SW480 (cell line): ENCODE results near the gene BRIX1.

Experiments
- DNase-seq: peaks from one replicate; pipeline ENCODE4 v3.0.0-alpha.2; 2016; ENCODE audit warnings: low spot score

The BRIX1 gene, protein sequence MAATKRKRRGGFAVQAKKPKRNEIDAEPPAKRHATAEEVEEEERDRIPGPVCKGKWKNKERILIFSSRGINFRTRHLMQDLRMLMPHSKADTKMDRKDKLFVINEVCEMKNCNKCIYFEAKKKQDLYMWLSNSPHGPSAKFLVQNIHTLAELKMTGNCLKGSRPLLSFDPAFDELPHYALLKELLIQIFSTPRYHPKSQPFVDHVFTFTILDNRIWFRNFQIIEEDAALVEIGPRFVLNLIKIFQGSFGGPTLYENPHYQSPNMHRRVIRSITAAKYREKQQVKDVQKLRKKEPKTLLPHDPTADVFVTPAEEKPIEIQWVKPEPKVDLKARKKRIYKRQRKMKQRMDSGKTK

DNA sequence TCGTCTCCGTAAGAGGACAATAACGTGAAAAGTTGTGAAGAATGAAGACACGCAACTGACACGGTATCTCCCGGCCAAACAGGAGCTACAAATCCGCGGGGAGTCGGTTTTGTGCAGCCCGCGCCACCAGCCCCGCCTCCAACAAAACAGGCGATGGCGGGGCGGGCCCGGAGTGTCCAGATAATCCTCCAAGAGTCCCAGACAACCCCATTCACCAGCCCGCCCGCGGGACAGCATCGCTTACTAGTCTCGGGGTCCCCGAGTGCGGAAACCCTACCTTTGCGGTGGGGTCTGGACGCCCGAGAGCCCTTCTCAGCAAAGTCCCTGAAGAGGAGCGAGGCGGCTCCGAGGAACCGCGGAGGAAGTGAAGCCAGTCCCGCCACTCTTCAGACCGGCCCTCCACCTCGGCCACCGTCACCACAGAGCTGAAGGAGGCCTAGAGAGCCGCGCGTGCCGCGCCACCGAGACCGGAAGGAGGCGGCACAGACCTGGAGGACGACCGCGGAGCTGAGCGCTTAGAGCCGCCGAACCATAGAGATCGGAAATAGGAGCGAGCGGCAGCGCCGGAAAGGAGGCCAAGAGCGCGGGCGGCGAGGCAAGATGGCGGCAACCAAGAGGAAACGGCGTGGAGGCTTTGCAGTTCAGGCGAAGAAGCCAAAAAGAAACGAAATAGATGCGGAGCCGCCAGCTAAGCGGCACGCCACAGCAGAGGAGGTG, at the start of gene BRIX1, which contains the start of gene RAD1:
BRIX1 (plus strand) TSS at position 573 of the 717 bp plus-strand sequence; CDS start at position 601, 28 bp downstream.
RAD1 (minus strand) TSS at position 366 of the 717 bp plus-strand sequence. CDS start 612 bp downstream, outside the sequence.
- DNase-seq = peak; percentile 97

DNA sequence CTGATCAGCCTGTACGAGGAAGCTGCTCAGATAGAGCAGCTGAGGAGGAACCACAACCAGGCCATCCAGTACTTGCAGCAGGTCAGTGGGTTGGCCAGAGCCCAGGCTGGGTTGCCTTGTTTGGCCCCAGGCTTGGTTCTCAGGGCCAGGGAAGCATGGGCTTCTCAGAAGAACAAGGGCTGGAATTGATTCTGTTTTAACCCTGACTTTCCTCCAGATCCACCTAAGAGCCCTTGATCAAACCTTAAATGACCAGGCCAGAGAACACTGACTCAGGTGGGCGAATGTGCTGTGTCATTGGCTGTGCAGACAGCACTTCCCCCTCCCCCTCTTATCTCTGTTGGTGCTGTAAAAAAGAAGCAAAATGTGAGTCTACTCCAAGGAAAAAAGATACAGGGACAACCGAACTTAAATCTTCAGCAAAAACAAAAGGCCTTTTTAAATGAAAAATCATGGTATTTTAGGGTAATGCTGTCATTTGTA, 48.5 kb upstream of the BRIX1 start:
- no peak for DNase-seq

DNA sequence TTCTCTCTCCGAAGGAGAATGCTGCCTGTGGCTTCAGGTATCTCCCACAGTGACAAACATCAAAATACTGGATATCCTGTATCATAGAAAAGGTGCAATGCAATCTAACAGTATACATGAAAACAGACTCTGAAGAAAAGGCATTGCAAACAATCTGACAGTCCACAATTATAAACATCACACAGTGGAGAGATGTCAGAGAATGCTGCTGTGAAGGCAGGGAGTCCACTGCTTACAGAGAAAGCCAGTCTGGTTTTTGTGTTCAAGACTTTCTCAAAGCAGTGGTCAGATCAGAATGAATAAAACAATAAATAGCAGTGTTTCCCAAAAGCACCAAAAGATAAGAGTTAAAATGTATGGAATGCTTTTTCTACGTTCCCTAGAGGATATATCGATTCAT, 47.9 kb upstream of the BRIX1 start:
- no peak for DNase-seq

DNA sequence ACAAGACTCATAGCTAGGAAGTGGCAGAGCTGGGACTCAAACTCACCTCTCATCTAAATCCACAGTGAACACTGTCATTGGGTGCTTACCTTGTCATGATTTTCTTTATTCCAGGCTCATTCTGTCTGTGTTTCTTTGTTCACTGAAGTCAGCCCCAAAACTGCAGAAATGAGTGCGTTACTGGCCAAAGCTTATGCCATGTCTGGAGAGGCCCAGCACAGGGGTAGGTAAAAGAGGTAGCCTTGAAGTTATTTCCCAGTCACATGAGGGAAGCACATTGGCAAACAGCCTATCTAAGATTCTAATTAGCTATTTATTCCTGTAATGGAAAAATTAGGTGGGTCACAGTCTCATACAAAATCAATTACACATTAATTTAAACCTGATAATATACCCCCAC, 46.7 kb upstream of the BRIX1 start:
- DNase-seq = no peak

DNA sequence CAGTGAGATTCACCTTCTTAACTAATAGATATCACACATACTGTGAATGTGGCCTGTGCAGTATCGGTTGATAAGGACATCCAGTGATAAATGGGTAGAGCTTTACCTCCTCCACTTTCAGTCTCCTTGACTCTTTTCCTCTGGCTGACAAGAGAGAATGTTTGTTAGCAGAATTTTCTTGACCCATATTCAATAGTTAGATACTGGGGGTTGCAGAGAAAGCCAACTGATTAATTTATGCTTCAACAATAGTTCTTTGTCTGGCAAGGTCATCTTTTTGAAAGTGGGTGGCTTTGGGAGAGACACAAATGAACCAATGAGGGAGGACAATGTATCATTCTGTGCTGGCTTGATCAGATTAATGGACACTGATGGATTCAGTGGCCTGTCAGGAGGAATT, 46.3 kb upstream of the BRIX1 start:
- no peak for DNase-seq

DNA sequence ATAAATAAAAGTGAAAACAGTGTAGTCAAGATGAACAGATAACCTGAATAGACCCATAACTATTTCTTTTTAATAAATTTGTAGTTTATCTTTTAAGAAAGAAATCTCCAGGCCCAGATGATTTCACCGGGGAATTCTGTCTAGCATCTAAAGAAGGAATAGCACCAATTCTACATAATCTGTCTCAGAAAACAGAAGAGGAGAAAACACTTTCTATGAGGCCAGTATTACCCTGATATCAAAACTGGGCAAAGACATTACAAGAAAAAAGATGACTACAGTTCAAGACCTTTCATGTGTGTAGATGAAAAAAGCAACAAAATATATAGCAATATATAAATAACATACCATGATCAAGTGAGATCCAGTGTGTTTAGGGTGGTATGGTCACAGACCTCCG, 45.1 kb upstream of the BRIX1 start:
- no peak for DNase-seq

DNA sequence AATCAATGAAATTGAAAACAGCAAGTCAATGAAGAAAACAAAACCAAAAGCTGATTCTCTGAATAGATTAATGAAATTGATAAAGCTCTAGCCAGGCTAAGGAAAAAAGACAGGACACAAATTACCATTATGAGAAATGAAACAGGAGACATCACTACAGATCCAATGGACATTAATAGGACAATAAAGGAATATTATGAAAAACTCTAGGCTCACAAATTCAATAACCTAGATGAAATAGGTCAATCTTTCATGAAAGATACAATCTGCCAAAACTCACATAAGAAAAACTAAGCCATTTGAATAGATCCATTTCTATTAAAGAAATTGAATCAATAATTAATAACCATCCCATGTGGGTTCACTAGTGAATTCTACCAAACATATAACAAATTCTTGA, 39.2 kb upstream of the BRIX1 start:
- no peak for DNase-seq

DNA sequence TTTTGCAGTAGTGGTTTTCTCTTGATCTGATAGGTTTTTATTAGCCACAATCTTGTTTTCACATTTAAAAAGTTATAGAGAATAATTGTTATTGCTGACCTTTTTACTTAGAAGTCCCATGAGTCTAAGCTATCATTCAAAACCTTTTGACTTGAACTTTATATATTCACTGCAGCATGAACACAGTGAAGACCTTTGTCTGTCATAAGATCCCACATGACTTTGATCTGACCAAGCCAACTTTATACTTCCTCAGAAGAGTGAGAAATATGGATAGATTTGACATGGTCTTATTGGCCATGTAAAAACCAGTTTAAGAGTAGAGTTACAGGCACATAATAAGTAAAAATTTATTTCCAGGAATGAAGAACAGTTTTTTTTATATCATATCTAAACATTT, 34.3 kb upstream of the BRIX1 start:
- no peak for DNase-seq

DNA sequence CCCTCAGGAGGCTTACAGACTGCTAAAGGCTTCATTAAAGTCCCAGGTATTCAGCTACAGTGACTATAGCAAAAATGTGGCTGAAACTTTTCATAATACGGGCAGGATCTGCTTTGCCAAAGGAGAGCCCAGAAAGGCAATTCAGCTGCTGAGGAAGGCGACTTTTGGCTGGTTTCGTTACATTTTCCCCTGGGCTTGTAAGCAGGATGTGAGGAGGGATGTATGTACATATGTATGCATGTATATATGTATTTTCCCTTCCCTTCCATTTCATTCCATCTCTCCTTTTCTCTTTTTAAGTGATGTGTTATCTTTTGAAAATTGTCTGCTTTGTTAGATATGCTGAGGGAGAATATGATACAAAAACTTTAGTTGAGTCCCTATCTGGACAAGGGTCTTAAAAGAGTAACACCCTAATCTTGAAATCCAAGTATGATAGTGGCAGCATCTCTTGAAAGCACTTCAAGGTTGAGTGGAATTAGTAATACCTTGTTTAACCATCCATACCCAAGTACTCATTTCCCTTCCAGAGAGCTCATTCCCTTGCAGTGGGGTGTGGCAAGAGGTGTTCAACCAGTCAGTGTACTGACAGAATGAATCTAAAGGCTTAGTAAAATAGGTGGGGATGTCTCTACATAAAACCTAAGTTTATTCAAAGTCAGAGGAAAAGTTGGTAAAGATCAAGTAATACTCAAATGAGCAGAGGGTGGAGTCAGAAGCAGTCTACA, 29.0 kb upstream of the BRIX1 start:
- DNase-seq = no peak

DNA sequence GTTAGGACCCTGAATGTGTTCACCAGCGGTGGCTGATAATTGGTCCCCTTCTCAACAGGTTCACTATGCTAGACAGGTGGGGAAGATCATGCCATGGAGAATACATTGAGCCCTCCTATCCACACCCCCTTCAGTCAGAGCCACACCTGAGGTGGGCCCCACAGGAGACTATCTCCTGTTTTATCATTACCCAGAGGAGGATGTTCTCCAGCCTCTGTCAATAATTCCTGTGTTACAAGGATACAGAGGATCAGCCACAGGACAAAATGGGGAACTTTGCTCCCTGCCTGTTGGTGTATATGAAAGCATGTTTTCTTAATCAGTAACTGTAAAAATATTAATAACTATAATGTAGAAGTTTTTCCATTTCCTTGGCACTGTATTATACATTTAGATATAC, 26.1 kb upstream of the BRIX1 start:
- DNase-seq = no peak

DNA sequence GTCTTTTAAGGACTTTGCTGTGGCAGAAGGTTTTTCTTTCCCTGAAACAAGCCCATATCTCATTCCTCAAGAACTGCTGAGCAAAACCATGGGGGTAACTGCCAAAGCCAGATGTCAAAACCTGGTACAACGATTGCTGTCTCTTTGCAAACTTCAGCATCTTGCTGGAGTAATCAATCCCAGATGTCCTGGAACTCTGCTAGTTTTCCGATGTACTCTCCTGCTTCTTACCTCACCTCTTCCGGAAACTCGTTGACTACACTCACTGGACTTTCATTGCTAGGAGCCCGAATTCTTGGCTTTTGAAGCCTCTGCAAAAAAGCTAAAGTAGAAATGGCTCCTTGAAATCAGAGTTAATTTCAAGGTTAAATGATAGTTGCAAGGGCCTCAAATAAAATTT, 23.5 kb upstream of the BRIX1 start:
- no peak for DNase-seq

DNA sequence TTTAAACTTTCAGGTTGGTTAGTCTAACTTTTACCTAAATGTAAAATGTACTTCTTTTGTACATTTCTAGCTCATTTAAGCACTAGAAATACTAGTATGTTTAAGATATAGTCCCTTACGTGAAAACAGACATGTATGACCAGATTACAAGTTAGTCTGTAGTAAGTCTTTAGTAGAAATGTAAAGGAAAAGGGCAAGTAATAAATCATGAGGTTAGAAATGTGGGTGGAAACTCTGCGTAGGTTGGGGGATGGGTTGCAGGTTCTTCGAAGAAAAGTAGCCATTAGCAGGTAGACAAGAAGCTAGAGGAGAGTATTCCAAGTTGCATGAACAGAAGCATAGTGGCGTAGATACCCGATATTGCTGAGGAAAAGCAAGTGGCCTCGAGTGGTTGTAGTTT, 23.1 kb upstream of the BRIX1 start:
- DNase-seq = no peak

DNA sequence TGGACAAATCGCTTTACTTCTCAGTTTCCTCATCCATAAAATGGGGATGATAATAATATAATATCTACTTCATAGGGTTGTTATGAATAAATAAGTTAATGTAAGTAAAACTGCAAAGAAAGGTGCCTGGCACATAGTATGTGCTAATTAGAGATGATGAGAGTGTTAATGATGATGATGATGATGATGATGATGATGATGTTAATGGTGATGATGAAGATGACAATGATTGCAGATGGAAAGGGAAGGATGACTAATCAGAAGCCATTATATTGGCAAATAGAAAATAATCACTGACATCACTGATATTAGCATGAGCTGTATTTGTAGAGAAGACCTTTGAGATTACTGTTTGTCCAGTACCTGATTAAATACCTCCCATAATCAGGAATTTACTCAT, 20.8 kb upstream of the BRIX1 start:
- no peak for DNase-seq

DNA sequence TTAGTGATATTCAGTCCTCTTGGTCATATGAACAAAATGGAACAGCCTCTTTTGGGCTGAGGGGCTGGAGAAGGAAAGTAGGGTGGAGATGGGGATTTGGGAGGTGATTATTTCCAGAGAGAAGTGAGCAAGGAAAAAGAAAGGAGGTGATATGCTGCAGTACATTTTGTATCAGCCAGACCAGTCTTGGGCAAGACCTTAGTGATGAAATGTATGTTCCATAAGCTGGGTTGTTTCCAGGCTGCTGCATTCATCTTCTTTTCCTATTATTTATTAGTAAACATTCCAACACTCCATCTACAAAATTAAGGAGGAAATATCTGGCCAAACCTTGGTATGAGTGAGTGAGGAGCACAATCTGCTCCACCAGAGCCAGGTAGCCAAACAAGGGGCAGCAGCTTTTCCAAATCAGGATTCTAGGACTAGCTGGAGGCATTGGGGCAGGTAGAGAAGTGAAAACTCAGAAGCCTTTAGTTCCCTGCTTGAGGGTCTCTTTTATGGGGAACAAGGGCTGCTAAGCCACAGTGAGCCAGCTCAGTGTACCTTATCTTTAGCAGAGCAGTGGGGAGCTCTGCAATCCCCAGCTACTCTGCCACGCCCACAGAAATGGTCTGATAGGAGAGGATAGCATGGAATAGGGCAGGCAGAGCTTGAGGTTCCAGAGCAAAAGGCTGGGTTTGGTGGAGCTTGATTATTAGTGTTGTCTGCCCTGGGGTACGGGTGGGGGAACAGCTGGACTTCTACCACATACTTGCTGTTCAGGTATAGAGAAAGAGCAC, 19.7 kb upstream of the BRIX1 start:
- no peak for DNase-seq

DNA sequence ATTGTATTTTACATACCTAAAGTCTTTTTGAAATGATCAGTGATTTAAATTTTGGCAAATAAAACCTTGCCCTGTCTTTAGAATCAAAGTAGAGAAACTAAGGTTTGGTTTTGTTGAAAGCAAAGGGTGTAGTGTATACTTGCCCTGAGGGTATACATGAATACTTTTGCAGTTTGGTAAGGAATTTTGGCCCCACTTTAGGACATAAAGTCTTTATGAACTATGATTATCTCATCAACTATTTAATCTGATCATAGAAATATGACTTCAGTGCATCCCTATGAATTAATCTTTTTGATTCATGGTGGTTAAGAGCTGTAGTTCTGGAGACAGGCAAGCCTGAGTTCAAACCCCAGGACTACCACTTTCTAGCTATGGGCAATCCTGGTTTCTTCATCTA, 17.9 kb upstream of the BRIX1 start:
- no peak for DNase-seq

DNA sequence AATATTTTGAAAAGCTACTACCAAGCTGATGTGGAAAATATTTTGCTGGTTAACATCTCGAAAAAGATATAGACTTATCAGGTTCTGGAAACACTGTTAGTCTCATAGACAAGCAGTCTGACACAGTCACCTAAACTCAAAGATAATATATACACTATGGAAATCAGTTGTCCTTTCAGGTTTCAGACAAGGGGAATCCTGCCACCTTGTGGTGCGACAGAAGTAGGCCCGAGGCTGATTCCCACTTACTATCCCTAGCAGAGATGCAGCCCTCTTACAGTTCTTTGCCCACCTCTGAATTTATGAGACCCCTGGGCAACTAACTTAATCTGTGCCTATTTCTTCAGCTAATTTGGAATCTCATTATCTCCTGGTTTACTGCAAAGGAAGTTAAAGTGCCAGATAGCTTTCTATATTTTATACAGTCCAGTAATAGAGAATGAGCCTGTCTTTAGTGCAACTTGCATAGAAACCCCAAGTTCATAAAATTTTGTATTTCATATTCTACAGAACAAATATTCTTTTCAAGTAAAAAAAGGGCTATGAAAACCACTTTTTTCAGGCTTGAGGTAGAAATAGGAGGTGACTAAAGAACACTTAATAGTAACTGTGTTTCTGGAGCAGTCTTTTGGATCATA, 17.1 kb upstream of the BRIX1 start:
- peak; percentile 58 for DNase-seq

DNA sequence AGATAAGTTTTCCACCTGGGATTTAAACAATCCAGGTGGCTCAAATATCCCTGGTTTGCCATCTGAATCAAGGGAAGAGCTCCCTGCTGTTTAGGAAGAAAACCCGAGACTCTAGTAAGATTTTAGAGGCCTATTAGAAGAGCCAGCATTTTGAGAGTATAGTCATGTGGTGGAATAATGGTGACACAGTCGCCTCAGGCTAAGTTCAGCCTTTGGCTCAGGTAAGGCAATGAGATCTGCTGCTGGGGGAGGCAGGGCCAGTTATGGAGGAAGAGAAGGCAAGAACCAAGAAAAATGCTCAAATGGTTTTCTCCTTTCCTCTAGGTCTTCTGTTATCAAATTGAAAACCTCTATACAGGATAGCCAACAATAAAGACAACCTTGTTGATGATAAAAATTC, 16.4 kb upstream of the BRIX1 start:
- no peak for DNase-seq

DNA sequence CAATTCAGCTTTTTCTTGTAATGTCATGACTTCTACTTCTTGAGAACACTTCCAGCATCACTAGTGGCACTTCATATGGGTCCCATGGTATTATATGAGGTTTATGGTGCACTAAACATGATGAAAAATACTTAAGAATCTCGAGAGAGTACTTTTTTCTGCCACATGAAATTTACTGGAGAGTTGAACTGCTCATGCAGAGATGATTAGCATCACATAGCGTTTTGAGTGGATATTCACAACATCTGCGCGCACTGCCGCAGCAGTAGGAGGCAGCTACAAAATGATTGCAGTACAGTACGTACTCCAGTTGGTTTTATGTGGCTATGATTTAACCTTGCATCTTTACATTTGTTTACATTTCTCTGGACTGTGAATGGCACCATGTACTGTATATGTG, 14.9 kb upstream of the BRIX1 start:
- no peak for DNase-seq

DNA sequence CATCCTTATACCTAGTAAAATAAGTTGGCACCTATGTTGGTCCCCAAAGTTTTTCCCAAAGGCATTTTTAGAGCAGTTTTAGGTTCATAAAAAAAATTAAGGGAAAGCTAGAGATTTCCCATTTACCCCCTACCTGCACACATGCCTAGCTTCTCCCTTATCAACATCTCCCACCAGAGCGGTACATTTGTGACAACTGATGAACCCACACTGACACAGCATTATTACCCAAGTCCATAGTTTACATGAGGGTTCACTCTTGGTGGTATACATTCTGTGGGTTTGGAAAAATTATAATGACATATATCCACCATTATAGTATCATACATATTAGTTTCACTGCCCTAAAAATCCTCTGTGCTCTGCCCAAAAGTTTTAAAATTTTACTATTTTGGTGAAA, 12.3 kb upstream of the BRIX1 start:
- DNase-seq = no peak

DNA sequence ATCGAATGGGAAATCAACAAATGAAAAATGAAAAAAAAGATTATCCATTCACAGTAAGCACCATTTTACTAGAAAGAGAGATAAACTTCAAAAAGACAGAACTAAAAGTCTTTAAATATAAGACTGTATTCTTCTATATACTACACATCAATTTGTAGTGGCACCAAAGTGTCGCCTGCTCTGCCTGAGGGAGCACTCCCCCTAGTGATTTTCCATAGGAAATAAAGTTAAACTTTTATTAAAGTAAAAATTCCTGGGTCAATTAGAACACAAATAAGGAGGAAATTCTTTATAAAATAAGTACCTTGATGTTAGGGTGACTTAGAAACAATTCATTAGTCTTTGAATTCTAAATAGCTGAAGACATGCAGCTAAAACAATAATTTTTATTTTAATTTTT, 9.9 kb upstream of the BRIX1 start:
- DNase-seq = no peak

DNA sequence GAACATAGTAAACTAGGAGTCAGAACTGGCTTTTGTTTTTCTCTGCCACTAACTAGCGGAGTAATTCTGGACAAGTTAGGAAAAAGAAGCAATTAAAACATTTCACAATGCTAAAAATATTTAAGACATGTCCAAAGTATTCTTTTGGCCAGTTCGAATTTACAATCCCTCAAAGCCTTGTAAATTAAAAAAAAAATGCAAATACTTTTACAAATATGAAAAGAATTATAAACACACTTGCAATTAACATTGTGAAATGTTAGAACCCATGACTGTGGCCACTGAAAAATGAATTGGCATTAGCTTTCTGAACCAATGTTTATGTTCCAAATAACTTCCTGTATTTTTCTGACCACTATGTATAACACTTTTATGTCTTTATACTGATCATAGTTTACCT, 2.4 kb upstream of the BRIX1 start:
- DNase-seq = no peak
